GM19468 (cell line): Measurements from ENCODE around the gene DDX39B.
"Not testable (repeated sequence)": the region's sequence is repeated elsewhere in the genome, so short reads cannot be mapped to it uniquely, and the experiment has no call there.

Experiments
- ATAC-seq: cut with Tn5 transposase; IDR thresholded peaks from one replicate; pipeline ENCODE4 v1.9.1; 2021; ENCODE audit warnings: mild to moderate bottlenecking, moderate library complexity, moderate number of reproducible peaks; ENCODE audit not compliant: unreplicated experiment; ENCODE audit errors: extremely low read depth

DDX39B gene

GRCh38 chr6:31490115-31490873, 51.5 kb downstream of the DDX39B start:
- no peak for ATAC-seq

GRCh38 chr6:31489086-31489485, 52.7 kb downstream of the DDX39B start:
- ATAC-seq = no peak

GRCh38 chr6:31487674-31488073, 54.1 kb downstream of the DDX39B start:
- not testable (repeated sequence) for ATAC-seq

- not testable (repeated sequence) for ATAC-seq
Measured at GRCh38 chr6:31486065-31486837, 55.6 kb downstream of the DDX39B start.

- no peak for ATAC-seq
Measured at GRCh38 chr6:31485055-31485454, 56.7 kb downstream of the DDX39B start.

- ATAC-seq = no peak
Measured at GRCh38 chr6:31483392-31483791, 58.4 kb downstream of the DDX39B start.

GRCh38 chr6:31480574-31480973, 61.2 kb downstream of the DDX39B start:
- ATAC-seq = no peak
